Suprapubic skin (tissue), 3 donors: Measurements from ENCODE around the gene AGMO.

Experiments used
- POLR2AphosphoS5 ChIP-seq, 3 donors: sonication (generic); formaldehyde crosslinking; IDR thresholded peaks; one replicate each; pipeline ENCODE4 v1.6.1; 2017; ENCODE audit warnings: antibody characterized with exemption in 3 of 3
- TF ChIP-seq, protein P1 (sequence below), 2 donors: fragments of 200-600 bp in 1 of 2; fragments of 450-650 bp in 1 of 2; sonication (generic) in 1 of 2; IDR thresholded peaks; one replicate each; pipeline ENCODE4 v1.5.1; 2016 to 2019; ENCODE audit warnings: antibody characterized with exemption in 2 of 2, mild to moderate bottlenecking in 1 of 2, moderate library complexity in 1 of 2

DNA sequence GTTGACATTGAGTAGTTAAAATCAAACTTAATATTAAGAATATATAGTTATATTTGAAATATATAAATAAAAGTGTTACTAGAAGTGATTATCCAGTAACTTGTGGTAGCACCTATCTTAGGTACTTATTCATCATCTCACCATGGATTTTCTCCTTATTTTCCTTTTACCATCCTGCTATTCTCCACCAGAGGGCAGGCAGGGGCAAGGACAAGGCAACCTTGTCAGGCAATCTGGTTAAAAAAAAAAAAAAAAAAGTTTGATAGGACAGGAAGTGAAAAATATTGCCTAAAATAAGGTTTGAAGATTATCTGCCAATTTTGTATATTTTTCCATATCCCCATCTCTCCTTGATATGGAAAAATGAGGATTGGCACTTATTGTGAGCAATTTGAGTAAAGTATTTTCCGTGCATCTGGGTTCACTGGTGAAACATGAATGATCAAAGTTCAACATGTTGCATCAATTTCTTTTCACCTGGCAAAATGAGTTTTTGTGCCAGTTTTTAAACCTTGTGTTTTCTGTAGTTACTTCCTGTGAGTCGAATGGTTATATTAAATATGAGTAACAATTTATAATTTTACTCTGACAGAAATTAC, 256.7 kb downstream of the AGMO start:
- no peak for TF ChIP-seq POLR2AphosphoS5 (IDR thresholded peaks at IDR 0.05)
- TF ChIP-seq, protein P1, sequence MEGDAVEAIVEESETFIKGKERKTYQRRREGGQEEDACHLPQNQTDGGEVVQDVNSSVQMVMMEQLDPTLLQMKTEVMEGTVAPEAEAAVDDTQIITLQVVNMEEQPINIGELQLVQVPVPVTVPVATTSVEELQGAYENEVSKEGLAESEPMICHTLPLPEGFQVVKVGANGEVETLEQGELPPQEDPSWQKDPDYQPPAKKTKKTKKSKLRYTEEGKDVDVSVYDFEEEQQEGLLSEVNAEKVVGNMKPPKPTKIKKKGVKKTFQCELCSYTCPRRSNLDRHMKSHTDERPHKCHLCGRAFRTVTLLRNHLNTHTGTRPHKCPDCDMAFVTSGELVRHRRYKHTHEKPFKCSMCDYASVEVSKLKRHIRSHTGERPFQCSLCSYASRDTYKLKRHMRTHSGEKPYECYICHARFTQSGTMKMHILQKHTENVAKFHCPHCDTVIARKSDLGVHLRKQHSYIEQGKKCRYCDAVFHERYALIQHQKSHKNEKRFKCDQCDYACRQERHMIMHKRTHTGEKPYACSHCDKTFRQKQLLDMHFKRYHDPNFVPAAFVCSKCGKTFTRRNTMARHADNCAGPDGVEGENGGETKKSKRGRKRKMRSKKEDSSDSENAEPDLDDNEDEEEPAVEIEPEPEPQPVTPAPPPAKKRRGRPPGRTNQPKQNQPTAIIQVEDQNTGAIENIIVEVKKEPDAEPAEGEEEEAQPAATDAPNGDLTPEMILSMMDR (IDR thresholded peaks at IDR 0.05) = peak; percentile 36 to 68
